Activated CD8-positive, alpha-beta memory T cell treated with anti-CD3 and anti-CD28 coated beads for 48 hours (primary cell): ENCODE results near the gene JSRP1.

ENCODE experiments used
- DNase-seq, 3 experiments: peaks; one replicate each; pipeline ENCODE4 v3.0.0-alpha.2; 2020; ENCODE audit warnings: low read depth in 2 of 3, low spot score in 2 of 3

JSRP1 gene

GRCh38 chr19:2255982-2256685 lies at the start of gene JSRP1:
TSS of gene JSRP1 (minus strand) at chr19:2256417. CDS start at chr19:2255314, 1,103 bp downstream.
- DNase-seq = no peak

GRCh38 chr19:2305452-2306280 lies 49.4 kb upstream of the JSRP1 start:
- DNase-seq = no peak

GRCh38 chr19:2303211-2303798 lies 47.1 kb upstream of the JSRP1 start:
- no peak for DNase-seq

- no peak for DNase-seq
Measured at GRCh38 chr19:2302319-2303210, 46.3 kb upstream of the JSRP1 start.

- no peak for DNase-seq
Measured at GRCh38 chr19:2300533-2300932, 44.3 kb upstream of the JSRP1 start.

GRCh38 chr19:2296141-2296540 lies 39.9 kb upstream of the JSRP1 start:
- DNase-seq = no peak

- no peak for DNase-seq
Measured at GRCh38 chr19:2294687-2295335, 38.6 kb upstream of the JSRP1 start.

GRCh38 chr19:2291185-2291751 lies 35.1 kb upstream of the JSRP1 start:
- no peak for DNase-seq

GRCh38 chr19:2290441-2291184 lies 34.4 kb upstream of the JSRP1 start:
- no peak for DNase-seq

GRCh38 chr19:2289714-2290435 lies 33.7 kb upstream of the JSRP1 start:
- no peak for DNase-seq

GRCh38 chr19:2288818-2289713 lies 32.8 kb upstream of the JSRP1 start:
- no peak for DNase-seq

GRCh38 chr19:2288338-2288817 lies 32.2 kb upstream of the JSRP1 start:
- no peak for DNase-seq

GRCh38 chr19:2287585-2288337 lies 31.5 kb upstream of the JSRP1 start:
- no peak for DNase-seq

- no peak for DNase-seq
Measured at GRCh38 chr19:2286402-2287140, 30.4 kb upstream of the JSRP1 start.

GRCh38 chr19:2283835-2284507 lies 27.8 kb upstream of the JSRP1 start:
- no peak for DNase-seq

- no peak for DNase-seq
Measured at GRCh38 chr19:2282862-2283237, 26.6 kb upstream of the JSRP1 start.
